ENCODE measurements around the gene MTMR11. TPM values are rescaled to one million over a fixed set of nuclear protein-coding genes. Genes with fewer than 3 reads are reported as not detected.

MTMR11 gene
- total and polyA plus RNA-seq, 2 of the 13 experiments (the other 11 are each of a cell fraction or from before 2014, with no cell fraction given) = 0.49 to 2.8 TPM

GRCh38 chr1:149886396-149887195 lies 50.1 kb downstream of the MTMR11 start (continued):
- no peak for TF ChIP-seq MTERF4 (CRISPR knock-in tag; IDR thresholded peaks at IDR 0.05)
- no peak for TF ChIP-seq DNMT3B (CRISPR knock-in tag; conservative IDR thresholded peaks at IDR 0.05)
- no peak for TF ChIP-seq ZBTB7A (CRISPR knock-in tag; IDR thresholded peaks at IDR 0.05)
- peak; percentile 57 for TF ChIP-seq KLF12 (CRISPR knock-in tag; IDR thresholded peaks at IDR 0.05; ENCODE audit: borderline replicate concordance)
- TF ChIP-seq ZNF556 (CRISPR knock-in tag; IDR thresholded peaks at IDR 0.05; ENCODE audit: borderline replicate concordance) = no peak
- TF ChIP-seq THYN1 (CRISPR knock-in tag; IDR thresholded peaks at IDR 0.05; ENCODE audit: borderline replicate concordance, low read depth) = no peak
- no peak for TF ChIP-seq ZNF225 (CRISPR knock-in tag; IDR thresholded peaks at IDR 0.05)
- no peak for TF ChIP-seq RXRB (CRISPR knock-in tag; IDR thresholded peaks at IDR 0.05; ENCODE audit: borderline replicate concordance)
- no peak for TF ChIP-seq RBFOX2 (IDR thresholded peaks at IDR 0.05; ENCODE audit: low read depth, low read length)
- TF ChIP-seq ZNF672 (CRISPR knock-in tag; IDR thresholded peaks at IDR 0.05) = no peak
- no peak for TF ChIP-seq NR0B2 (CRISPR knock-in tag; IDR thresholded peaks at IDR 0.05)
- no peak for TF ChIP-seq MYNN (CRISPR knock-in tag; IDR thresholded peaks at IDR 0.05; ENCODE audit: low read depth)
- TF ChIP-seq ZHX1 (CRISPR knock-in tag; IDR thresholded peaks at IDR 0.05; ENCODE audit: low read depth) = no peak
- TF ChIP-seq NFE2L1 (CRISPR knock-in tag; IDR thresholded peaks at IDR 0.05; ENCODE audit: borderline replicate concordance) = no peak
